GM19240 (cell line): ENCODE data around the gene DIAPH3.

Experiments
- DNase-seq: peaks from one replicate; pipeline ENCODE4 v3.0.0; 2011; ENCODE audit warnings: low spot score; ENCODE audit not compliant: insufficient read length

DIAPH3 gene

GRCh38 chr13:59728896-59729545 is 434.7 kb downstream of the DIAPH3 start:
- no peak for DNase-seq

- DNase-seq: no peak
Measured at GRCh38 chr13:59721926-59722910, 441.5 kb downstream of the DIAPH3 start.

- no peak for DNase-seq
Measured at GRCh38 chr13:59715611-59716010, 448.1 kb downstream of the DIAPH3 start.

GRCh38 chr13:59710996-59711701 is 452.6 kb downstream of the DIAPH3 start:
- DNase-seq: no peak

- DNase-seq: no peak
Measured at GRCh38 chr13:59710416-59710815, 453.3 kb downstream of the DIAPH3 start.

- DNase-seq: no peak
Measured at GRCh38 chr13:59706101-59706976, 457.4 kb downstream of the DIAPH3 start.

- DNase-seq: no peak
Measured at GRCh38 chr13:59702269-59702668, 461.5 kb downstream of the DIAPH3 start.

GRCh38 chr13:59701261-59701660 is 462.5 kb downstream of the DIAPH3 start:
- no peak for DNase-seq

GRCh38 chr13:59700281-59700680 is 463.4 kb downstream of the DIAPH3 start:
- DNase-seq: no peak

GRCh38 chr13:59696271-59696670 is 467.5 kb downstream of the DIAPH3 start:
- DNase-seq: no peak

- no peak for DNase-seq
Measured at GRCh38 chr13:59691501-59692066, 472.1 kb downstream of the DIAPH3 start.

- no peak for DNase-seq
Measured at GRCh38 chr13:59690857-59691500, 472.7 kb downstream of the DIAPH3 start.

- no peak for DNase-seq
Measured at GRCh38 chr13:59689057-59689456, 474.7 kb downstream of the DIAPH3 start.

- no peak for DNase-seq
Measured at GRCh38 chr13:59686798-59687394, 476.8 kb downstream of the DIAPH3 start.

GRCh38 chr13:59684105-59684504 is 479.6 kb downstream of the DIAPH3 start:
- DNase-seq: no peak

- DNase-seq: no peak
Measured at GRCh38 chr13:59681636-59682311, 482.0 kb downstream of the DIAPH3 start.

- no peak for DNase-seq
Measured at GRCh38 chr13:59680429-59681024, 483.2 kb downstream of the DIAPH3 start.

GRCh38 chr13:59679254-59679653 is 484.5 kb downstream of the DIAPH3 start:
- DNase-seq: no peak
